GM23338 (cell line): ENCODE results near the gene MAP4. TPM values are rescaled to one million over a fixed set of nuclear protein-coding genes. Genes with fewer than 3 reads are reported as not detected.

Experiments
- ATAC-seq: fragments of 200-7000 bp; cut with Tn5 transposase; 3 replicates; pipeline ENCODE4 v1.9.1; 2020
- DNase-seq: peaks from one replicate; pipeline ENCODE4 v3.0.0-alpha.2; 2015; ENCODE audit warnings: low spot score
- H2AFZ ChIP-seq: fragments of 200-600 bp; sonication (generic); 2 replicates; pipeline ENCODE4 v1.8.0; 2016; ENCODE audit warnings: antibody characterized with exemption, mild to moderate bottlenecking, moderate library complexity
- H3F3A ChIP-seq: fragments of 200-600 bp; sonication (generic); replicated peaks from 2 replicates; pipeline ENCODE4 v1.8.0; 2017; ENCODE audit warnings: antibody characterized with exemption, mixed run types, low read depth
- H3K27ac ChIP-seq: fragments of 200-600 bp; sonication (generic); 2 replicates; pipeline ENCODE4 v1.6.1; 2016; ENCODE audit warnings: low read depth
- H3K27me3 ChIP-seq: fragments of 200-600 bp; sonication (generic); 2 replicates; pipeline ENCODE4 v1.8.0; 2016; ENCODE audit warnings: mild to moderate bottlenecking, mixed run types, moderate library complexity; ENCODE audit not compliant: insufficient read depth
- H3K36me3 ChIP-seq: fragments of 200-600 bp; sonication (generic); 2 replicates; pipeline ENCODE4 v1.8.0; 2016; ENCODE audit warnings: mild to moderate bottlenecking; ENCODE audit not compliant: insufficient read depth
- H3K4me1 ChIP-seq: fragments of 200-600 bp; sonication (generic); 2 replicates; pipeline ENCODE4 v1.8.0; 2016; ENCODE audit warnings: mild to moderate bottlenecking, moderate library complexity; ENCODE audit not compliant: insufficient read depth
- H3K4me2 ChIP-seq: fragments of 200-600 bp; sonication (generic); 2 replicates; pipeline ENCODE4 v1.7.1; 2017; ENCODE audit warnings: mixed run types
- H3K4me3 ChIP-seq: fragments of 200-600 bp; sonication (generic); 2 replicates; pipeline ENCODE4 v1.6.1; 2016; ENCODE audit warnings: mixed run types
- H3K79me2 ChIP-seq: fragments of 200-600 bp; sonication (generic); replicated peaks from 2 replicates; pipeline ENCODE4 v1.8.0; 2017; ENCODE audit warnings: mild to moderate bottlenecking; ENCODE audit not compliant: insufficient read depth
- H3K9me2 ChIP-seq: fragments of 200-600 bp; sonication (generic); 2 replicates; pipeline ENCODE4 v1.8.0; 2017; ENCODE audit not compliant: insufficient read depth
- H4K20me1 ChIP-seq: fragments of 200-600 bp; sonication (generic); replicated peaks from 2 replicates; pipeline ENCODE4 v1.8.0; 2017; ENCODE audit warnings: mild to moderate bottlenecking; ENCODE audit not compliant: insufficient read depth
- H3K27ac Mint-ChIP-seq: 2 replicates; pipeline ENCODE4 v1.8.0; 2020; ENCODE audit warnings: inconsistent platforms, mild to moderate bottlenecking, moderate library complexity, mixed read lengths
- H3K27me3 Mint-ChIP-seq: 3 replicates; pipeline ENCODE4 v1.8.0; 2022; ENCODE audit warnings: low read depth, mild to moderate bottlenecking, moderate library complexity, mixed read lengths, inconsistent platforms; ENCODE audit not compliant: insufficient read depth, poor library complexity
- H3K36me3 Mint-ChIP-seq: 3 replicates; pipeline ENCODE4 v1.8.0; 2021; ENCODE audit warnings: low read depth, mild to moderate bottlenecking, inconsistent platforms, moderate library complexity, mixed read lengths
- H3K4me1 Mint-ChIP-seq: 3 replicates; pipeline ENCODE4 v1.8.0; 2020; ENCODE audit warnings: mild to moderate bottlenecking, inconsistent platforms, mixed read lengths
- H3K4me3 Mint-ChIP-seq: 3 replicates; pipeline ENCODE4 v1.8.0; 2021; ENCODE audit warnings: moderate library complexity, mild to moderate bottlenecking, inconsistent platforms, mixed read lengths
- H3K9me3 Mint-ChIP-seq: 3 replicates; pipeline ENCODE4 v1.8.0; 2020; ENCODE audit warnings: moderate library complexity, mild to moderate bottlenecking, inconsistent platforms, mixed read lengths
- CREB1 ChIP-seq: fragments of 250-450 bp; sonication (Bioruptor Pico); IDR thresholded peaks from 2 replicates; pipeline ENCODE4 v1.5.0; 2020; ENCODE audit warnings: low read depth, mild to moderate bottlenecking, moderate library complexity
- CTCF ChIP-seq, 2 experiments: fragments of 200-600 bp in 1 of 2; sonication (generic) in 1 of 2; conservative IDR thresholded peaks; 2 replicates each; pipeline versions ENCODE4 v1.5.1 to v1.6.1; 2016 to 2017; ENCODE audit warnings: antibody characterized with exemption in 2 of 2, low read depth in 2 of 2, mild to moderate bottlenecking in 2 of 2, moderate library complexity in 1 of 2
- EZH2 ChIP-seq: fragments of 200-600 bp; sonication (generic); IDR thresholded peaks from one replicate; pipeline ENCODE4 v1.8.0; 2017; ENCODE audit warnings: antibody characterized with exemption, mild to moderate bottlenecking, low read depth; ENCODE audit not compliant: unreplicated experiment
- EZH2phosphoT487 ChIP-seq: fragments of 200-600 bp; sonication (generic); IDR thresholded peaks from one replicate; pipeline ENCODE4 v1.8.1; 2018; ENCODE audit warnings: antibody characterized with exemption; ENCODE audit not compliant: unreplicated experiment
- JUNB ChIP-seq: IDR thresholded peaks from one replicate; pipeline ENCODE4 v1.6.1; 2016; ENCODE audit warnings: antibody characterized with exemption; ENCODE audit not compliant: unreplicated experiment
- NANOG ChIP-seq: IDR thresholded peaks from 2 replicates; pipeline ENCODE4 v1.6.1; 2016; ENCODE audit warnings: antibody characterized with exemption, borderline replicate concordance
- STAT1 ChIP-seq: IDR thresholded peaks from one replicate; pipeline ENCODE4 v1.6.1; 2016; ENCODE audit warnings: antibody characterized with exemption; ENCODE audit not compliant: unreplicated experiment
- ZNF331 ChIP-seq: fragments of 250-450 bp; sonication (Bioruptor Pico); IDR thresholded peaks from 2 replicates; pipeline ENCODE4 v1.5.0; 2020; ENCODE audit warnings: low read depth, mild to moderate bottlenecking, moderate library complexity
- ZNF462 ChIP-seq: fragments of 250-450 bp; sonication (Bioruptor Pico); IDR thresholded peaks from 2 replicates; pipeline ENCODE4 v1.5.0; 2020; ENCODE audit warnings: mild to moderate bottlenecking, moderate library complexity
- polyA plus RNA-seq: library from polyadenylated mRNA; unstranded; fragments of >200 nt; fragmentation: Nextera tagmentation; extraction: Ambion mirVana; gene quantifications from 2 replicates; pipeline ENCODE4 v1.2.1, GENCODE V29; 2016
- total RNA-seq: library from RNA; depleted of rRNA; stranded (reverse); fragments of >200 nt; shearing (Covaris generic); gene quantifications from 2 replicates; pipeline ENCODE4 v1.2.3, GENCODE V29; 2014

The MAP4 gene
- total and polyA plus RNA-seq, 2 experiments from 2014 or later, result 103 to 113 TPM

GRCh38 chr3:47950453-47951169 is 65.6 kb downstream of the MAP4 start:
- Mint-ChIP-seq H3K4me1 (no peaks in the 10 kb centered on the region), H3K9me3 (peaks cover 3% of the 10 kb centered on the region; the same call in 2 of the 3 replicates), H3K27ac (no peak overlapping the region), H3K4me3 (no peak overlapping the region), H3K27me3 (no peaks in the 10 kb centered on the region), H3K36me3 (peaks cover 15% of the 10 kb centered on the region; the same call in 2 of the 3 replicates)
- H3K36me3 ChIP-seq, result no peaks in the 10 kb centered on the region
- no peaks in the 10 kb centered on the region for H3K9me2 ChIP-seq
- H3F3A ChIP-seq, result no peaks in the 10 kb centered on the region
- peaks cover 9% of the 10 kb centered on the region; the same call in 1 of the 2 replicates for H3K79me2 ChIP-seq
- no peak for DNase-seq
- no peaks in the 10 kb centered on the region for H3K4me1 ChIP-seq
- no peak overlapping the region for H3K4me3 ChIP-seq
- no peak overlapping the region for H2AFZ ChIP-seq
- peaks cover 2% of the 10 kb centered on the region; the same call in 1 of the 2 replicates for H4K20me1 ChIP-seq
- no peaks in the 10 kb centered on the region for H3K27me3 ChIP-seq
- no peak overlapping the region for H3K4me2 ChIP-seq
- no peak for ATAC-seq
- no peak for TF ChIP-seq EZH2
- no peak for TF ChIP-seq ZNF462
- no peak for TF ChIP-seq CTCF (conservative IDR thresholded peaks at IDR 0.05; ENCODE audit: low read depth in 2 of 2)
- TF ChIP-seq CREB1, result no peak
- no peak for TF ChIP-seq JUNB
- TF ChIP-seq STAT1, result no peak
- no peak for TF ChIP-seq ZNF331 (CRISPR knock-in tag)
- TF ChIP-seq EZH2phosphoT487, result no peak
- TF ChIP-seq NANOG, result no peak
- H3K27ac ChIP-seq, result no peak overlapping the region
